ENCODE results near the gene PTPRF. TPM values are rescaled to one million over a fixed set of nuclear protein-coding genes. Genes with fewer than 3 reads are reported as not detected.

Gene PTPRF
- total RNA-seq, 4 donors from 2014 or later, result 104 to 243 (median 112) TPM

GRCh38 chr1:43572084-43572483, 41.4 kb downstream of the PTPRF start:
- Histone ChIP-seq H3K4me1 (peaks cover 4 to 15% (median 4%) of the 10 kb centered on the region in 3 donors), H3K4me3 (no peak overlapping the region), H3K36me3 (peaks cover 4 to 84% (median 14%) of the 10 kb centered on the region in 3 donors), H3K9me3 (no peaks in the 10 kb centered on the region), H3K27ac (no peak overlapping the region), H3K27me3 (no peaks in the 10 kb centered on the region)
- TF ChIP-seq POLR2A (IDR thresholded peaks at IDR 0.05) (no peak), CTCF (IDR thresholded peaks at IDR 0.05) (no peak)
- intact Hi-C loops (cut with DNase I), result no loop called here
- WGBS, 2 donors, result 44 to 56% methylated on average over 2 of the region's 2 CpGs
- DNase-seq, result no peak

GRCh38 chr1:43572538-43572937, 41.9 kb downstream of the PTPRF start:
- Histone ChIP-seq H3K9me3 (no peaks in the 10 kb centered on the region), H3K36me3 (peaks cover 4 to 84% (median 14%) of the 10 kb centered on the region in 3 donors), H3K27ac (no peak overlapping the region), H3K4me3 (no peak overlapping the region), H3K27me3 (no peaks in the 10 kb centered on the region), H3K4me1 (peaks cover 7 to 17% (median 8%) of the 10 kb centered on the region in 3 donors)
- intact Hi-C loops (cut with DNase I), result no loop called here
- 63 to 82% methylated on average over 1 to 7 of the region's 9 CpGs for WGBS, 2 donors
- no peak for DNase-seq
- no peak for TF ChIP-seq CTCF (IDR thresholded peaks at IDR 0.05)
- TF ChIP-seq POLR2A (IDR thresholded peaks at IDR 0.05), result no peak

- TF ChIP-seq POLR2A (IDR thresholded peaks at IDR 0.05) (no peak), CTCF (IDR thresholded peaks at IDR 0.05) (no peak)
- Histone ChIP-seq H3K4me1 (peaks cover 14 to 23% (median 15%) of the 10 kb centered on the region in 3 donors), H3K27me3 (no peaks in the 10 kb centered on the region), H3K36me3 (peaks cover 4 to 87% (median 14%) of the 10 kb centered on the region in 3 donors), H3K9me3 (no peaks in the 10 kb centered on the region), H3K4me3 (no peak overlapping the region), H3K27ac (no peak overlapping the region)
- no peak for DNase-seq
- WGBS, 2 donors, result 57 to 92% methylated on average over 2 to 8 of the region's 11 CpGs
- intact Hi-C loops (cut with DNase I), result no loop called here
Measured at GRCh38 chr1:43573066-43573800, 42.5 kb downstream of the PTPRF start.

GRCh38 chr1:43576521-43576920, 45.8 kb downstream of the PTPRF start:
- Histone ChIP-seq H3K4me3 (no peak overlapping the region), H3K9me3 (no peaks in the 10 kb centered on the region), H3K27me3 (no peaks in the 10 kb centered on the region), H3K27ac (no peak overlapping the region), H3K36me3 (peaks cover 9 to 93% (median 17%) of the 10 kb centered on the region in 3 donors), H3K4me1 (peaks cover 27 to 56% (median 32%) of the 10 kb centered on the region in 3 donors)
- 88 to 91% methylated on average over 7 of the region's 7 CpGs for WGBS, 2 donors
- intact Hi-C loops (cut with DNase I), result no loop called here
- no peak for TF ChIP-seq CTCF (IDR thresholded peaks at IDR 0.05)
- DNase-seq, result no peak

GRCh38 chr1:43577655-43578542, 47.2 kb downstream of the PTPRF start:
- no peak for DNase-seq
- Histone ChIP-seq H3K27ac (peak overlapping the region; percentile 16 to 66 (median 55)), H3K36me3 (peaks cover 9 to 86% (median 13%) of the 10 kb centered on the region in 3 donors), H3K27me3 (no peaks in the 10 kb centered on the region), H3K9me3 (no peaks in the 10 kb centered on the region), H3K4me3 (no peak overlapping the region), H3K4me1 (peaks cover 28 to 70% (median 42%) of the 10 kb centered on the region in 3 donors)
- no peak for TF ChIP-seq CTCF (IDR thresholded peaks at IDR 0.05)
- TF ChIP-seq POLR2A (IDR thresholded peaks at IDR 0.05), result no peak
- intact Hi-C loops (cut with DNase I), result no loop called here
- 20 to 40% methylated on average over 1 of the region's 18 CpGs for whole genome bisulfite sequencing, 2 donors

All from esophagus squamous epithelium (tissue), 5 donors.